GM12878 (cell line): ENCODE data around the gene RAD51B. TPM values are rescaled to one million over a fixed set of nuclear protein-coding genes. Genes with fewer than 3 reads are reported as not detected.

ENCODE experiments used
- ATAC-seq: fragments of 200-7000 bp; cut with Tn5 transposase; 3 replicates; pipeline ENCODE4 v1.9.1; 2020; ENCODE audit warnings: mild to moderate bottlenecking, moderate library complexity
- BruUV-seq: library from RNA; stranded (reverse); fragments of 400-500 nt; replicated peaks from 2 replicates; lab custom pipeline; 2021; lab: Mats Ljungman, UMichigan
- CTCF ChIA-PET: fragments of 300-600 bp; sonication (Branson Sonifier 250); formaldehyde crosslinking; extraction: SDS; loops from one replicate; lab custom pipeline; 2021; ENCODE audit warnings: inconsistent platforms; lab: Yijun Ruan, JAX
- POLR2A ChIA-PET: fragments of 350-600 bp; formaldehyde crosslinking; extraction: SDS; loops from one replicate; lab custom pipeline; 2021; ENCODE audit warnings: inconsistent platforms; lab: Charles Lee
- RAD21 ChIA-PET: fragments of 300-600 bp; sonication (Branson Sonifier 250); formaldehyde crosslinking; loops from one replicate; lab custom pipeline; 2023; ENCODE audit warnings: antibody characterized with exemption; ENCODE audit not compliant: unreplicated experiment; lab: Charles Lee
- SMC1A ChIA-PET: fragments of 300-600 bp; sonication (Branson Sonifier 250); formaldehyde crosslinking; loops from one replicate; lab custom pipeline; 2023; ENCODE audit not compliant: unreplicated experiment, uncharacterized antibody; lab: Charles Lee
- DNase-seq: peaks from one replicate; pipeline ENCODE4 v3.0.0-alpha.2; 2011; ENCODE audit warnings: low read depth, low spot score
- FAIRE-seq: peaks from 3 replicates; lab custom pipeline; 2011; peaks lifted over from hg19 to GRCh38; lab: Jason Lieb, UNC
- H2AFZ ChIP-seq: 2 replicates; pipeline ENCODE4 v1.6.0; 2011; ENCODE audit warnings: low read depth, low read length, control low read depth; ENCODE audit not compliant: control insufficient read depth
- H3K27ac ChIP-seq: 2 replicates; pipeline ENCODE4 v1.5.1; 2011; ENCODE audit warnings: control low read depth; ENCODE audit not compliant: control insufficient read depth, insufficient read depth
- H3K27me3 ChIP-seq, 2 experiments: replicated peaks in 1 of 2; 2 replicates each; pipeline versions ENCODE4 v1.6.0 to v1.6.1; 2011; ENCODE audit warnings: low read length in 1 of 2; ENCODE audit not compliant: control insufficient read depth in 2 of 2, insufficient read depth in 2 of 2
- H3K36me3 ChIP-seq, 2 experiments: 2 replicates each; pipeline ENCODE4 v1.5.1; 2011; ENCODE audit warnings: low read length in 1 of 2; ENCODE audit not compliant: control insufficient read depth in 2 of 2, insufficient read depth in 2 of 2
- H3K4me1 ChIP-seq: 2 replicates; pipeline ENCODE4 v1.6.1; 2011; ENCODE audit warnings: mild to moderate bottlenecking, low read length, moderate library complexity, mixed read lengths; ENCODE audit not compliant: control insufficient read depth, insufficient read depth
- H3K4me2 ChIP-seq: 2 replicates; pipeline ENCODE4 v1.6.0; 2011; ENCODE audit warnings: control low read depth; ENCODE audit not compliant: control insufficient read depth, insufficient read depth
- H3K4me3 ChIP-seq: fragments of 200-600 bp; sonication (generic); 2 replicates; pipeline ENCODE4 v1.5.1; 2016
- H3K79me2 ChIP-seq: 2 replicates; pipeline ENCODE4 v1.6.0; 2011; ENCODE audit warnings: low read length; ENCODE audit not compliant: control insufficient read depth, insufficient read depth
- H3K9ac ChIP-seq: 2 replicates; pipeline ENCODE4 v1.8.0; 2011; ENCODE audit warnings: low read length, control low read depth, mixed read lengths; ENCODE audit not compliant: control insufficient read depth, insufficient read depth
- H3K9me3 ChIP-seq: replicated peaks from 3 replicates; pipeline ENCODE4 v1.5.1; 2011; ENCODE audit warnings: mild to moderate bottlenecking, low read length; ENCODE audit not compliant: control insufficient read depth, insufficient read depth
- H4K20me1 ChIP-seq: 2 replicates; pipeline ENCODE4 v1.6.0; 2011; ENCODE audit not compliant: control insufficient read depth, insufficient read depth
- BMI1 ChIP-seq: fragments of 450-650 bp; IDR thresholded peaks from 2 replicates; pipeline ENCODE4 v1.6.1; 2016; ENCODE audit warnings: mild to moderate bottlenecking, moderate library complexity, borderline replicate concordance
- CBFB ChIP-seq: IDR thresholded peaks from 2 replicates; pipeline ENCODE4 v1.6.1; 2016; ENCODE audit warnings: antibody characterized with exemption, low read depth
- CBX5 ChIP-seq: sonication (generic); IDR thresholded peaks from 2 replicates; pipeline ENCODE4 v1.6.1; 2016; ENCODE audit warnings: low read depth, moderate library complexity, mild to moderate bottlenecking, inconsistent platforms
- E2F4 ChIP-seq: IDR thresholded peaks from 2 replicates; pipeline ENCODE4 v1.6.1; 2012; ENCODE audit warnings: low read depth, low read length, improper control_type of control experiment
- GATAD2B ChIP-seq: fragments of 450-650 bp; conservative IDR thresholded peaks from 2 replicates; pipeline ENCODE4 v1.6.1; 2017; ENCODE audit warnings: low read depth, mild to moderate bottlenecking, moderate library complexity
- KDM1A ChIP-seq: fragments of 200-600 bp; sonication (generic); IDR thresholded peaks from 2 replicates; pipeline ENCODE4 v1.6.1; 2016; ENCODE audit warnings: borderline replicate concordance
- MTA3 ChIP-seq: IDR thresholded peaks from 2 replicates; pipeline ENCODE4 v1.6.1; 2012; ENCODE audit warnings: low read length, inconsistent platforms, borderline replicate concordance
- NFIC ChIP-seq: IDR thresholded peaks from 2 replicates; pipeline ENCODE4 v1.6.1; 2012; ENCODE audit warnings: low read depth, mild to moderate bottlenecking, inconsistent platforms, low read length, moderate library complexity
- NR2F1 ChIP-seq: fragments of 450-650 bp; conservative IDR thresholded peaks from 2 replicates; pipeline ENCODE4 v1.6.1; 2017; ENCODE audit warnings: mild to moderate bottlenecking
- WGBS: methylation state at CpG from one replicate; pipeline ENCODE4 v1.1.6; 2016; ENCODE audit warnings: low lambda C conversion rate; ENCODE audit not compliant: insufficient replicate concordance, insufficient coverage; ENCODE audit errors: missing lambda C conversion rate; 5-methylcytosine and 5-hydroxymethylcytosine counted together
- in situ Hi-C: fragments of 300-500 bp; cut with MboI; formaldehyde crosslinking; loops from 9 replicates; pipeline ENCODE4 v1.14.3; 2018; ENCODE audit warnings: mixed read lengths
- intact Hi-C: fragments of 100-400 bp; cut with micrococcal nuclease; formaldehyde crosslinking; loops from one replicate; pipeline ENCODE4 v1.14.2; 2022; ENCODE audit not compliant: unreplicated experiment
- polyA plus RNA-seq, 11 experiments: library from polyadenylated mRNA; depleted of rRNA in 4 of 11; unstranded in 6 of 11; stranded (reverse) in 5 of 11; fragments of >200 nt; fragmentation: Nextera tagmentation in 4 of 11; fragmentation: Illumina TruSeq in 1 of 11; extraction: Ambion mirVana in 4 of 11; extraction: Trizol in 1 of 11; gene quantifications; 1 replicate in 1 of 11; 2 replicates in 10 of 11; pipeline versions ENCODE4 v1.2.1 to v1.2.3, GENCODE V29; 2011 to 2016; ENCODE audit warnings: inconsistent platforms in 2 of 11, missing spikeins in 2 of 11, low read depth in 1 of 11
- total RNA-seq, 4 experiments: library from RNA; depleted of rRNA in 3 of 4; stranded (reverse); fragments of >200 nt in 3 of 4; fragmentation: Illumina TruSeq in 1 of 4; extraction: Trizol in 1 of 4; gene quantifications; 2 replicates each; pipeline versions ENCODE4 v1.2.1 to v1.2.3, GENCODE V29; 2013 to 2021
- TF ChIP-seq, protein P1 (sequence below): IDR thresholded peaks from 2 replicates; pipeline ENCODE4 v1.6.1; 2011; ENCODE audit warnings: mild to moderate bottlenecking, low read depth, low read length, moderate library complexity; ENCODE audit not compliant: insufficient replicate concordance
- TF ChIP-seq, protein P2 (sequence below): IDR thresholded peaks from 2 replicates; pipeline ENCODE4 v1.6.1; 2011; ENCODE audit warnings: low read depth, low read length, improper control_type of control experiment, borderline replicate concordance

The RAD51B gene
- total and polyA plus RNA-seq, 10 of the 15 experiments (the other 5 are each of a cell fraction or from before 2014, with no cell fraction given), result 9.8 to 26.8 (median 21.3) TPM

DNA sequence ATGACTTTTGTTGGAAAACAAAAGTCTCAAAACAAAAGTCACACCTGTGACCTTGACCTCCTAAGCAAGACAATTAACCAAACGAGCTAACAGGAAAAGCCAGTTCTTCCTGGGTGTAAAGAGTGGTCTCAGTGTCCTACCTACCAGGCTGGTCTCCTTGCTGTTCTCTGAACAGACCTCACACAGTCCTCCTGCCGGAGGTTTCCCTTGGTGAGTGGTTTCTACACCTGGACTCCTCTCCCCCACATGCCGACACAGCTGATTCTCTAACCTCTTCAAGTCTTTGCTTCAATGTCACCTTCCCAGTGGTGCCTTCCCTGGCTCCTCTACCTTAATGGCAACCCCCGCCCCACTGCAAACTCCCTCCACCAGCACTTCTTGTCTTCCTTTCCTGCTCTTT is 734.7 kb downstream of the RAD51B start:
- no peak overlapping the region for H2AFZ ChIP-seq
- no peak for ATAC-seq
- WGBS, result 69% methylated on average over 4 of the region's 4 CpGs
- no peak overlapping the region for H3K4me2 ChIP-seq
- BruUV-seq, result no TSS peak
- intact Hi-C loops (no loop called here), in situ Hi-C loops (no loop called here)
- H3K9me3 ChIP-seq, result no peaks in the 10 kb centered on the region
- H3K27ac ChIP-seq, result no peak overlapping the region
- no peak for FAIRE-seq
- SMC1A ChIA-PET, result interaction anchor here (0.8 to 1.3 kb wide), 3 partner anchors 14 to 234 kb away, joined by 3 to 4 read pairs (median 3); no protein-coding TSS in a partner anchor
- no peaks in the 10 kb centered on the region for H3K36me3 ChIP-seq
- no peaks in the 10 kb centered on the region for H4K20me1 ChIP-seq
- no peaks in the 10 kb centered on the region for H3K27me3 ChIP-seq
- POLR2A ChIA-PET, result interaction anchor here (0.6 to 1.0 kb wide), 2 partner anchors 19 to 316 kb away, joined by 4 to 10 read pairs; no protein-coding TSS in a partner anchor
- DNase-seq, result no peak
- RAD21 ChIA-PET, result interaction anchor here (1.2 kb wide), 1 partner anchor 67 kb away, joined by 4 read pairs; no protein-coding TSS in a partner anchor
- TF ChIP-seq NR2F1, result 0 out of 2 replicates have a peak, but pooled peaks have one; percentile 17
- TF ChIP-seq E2F4, result no peak
- no peak overlapping the region for H3K9ac ChIP-seq
- H3K79me2 ChIP-seq, result no peaks in the 10 kb centered on the region
- no peaks in the 10 kb centered on the region for H3K4me1 ChIP-seq
- no peak overlapping the region for H3K4me3 ChIP-seq
- CTCF ChIA-PET, result interaction anchor here (1.0 kb wide), 1 partner anchor 18 kb away, joined by 3 read pairs; no protein-coding TSS in a partner anchor

- H4K20me1 ChIP-seq, result no peaks in the 10 kb centered on the region
- no peaks in the 10 kb centered on the region for H3K79me2 ChIP-seq
- H3K4me3 ChIP-seq, result no peak overlapping the region
- H3K9me3 ChIP-seq, result no peaks in the 10 kb centered on the region
- H3K27ac ChIP-seq, result no peak overlapping the region
- no peak for DNase-seq
- H3K4me2 ChIP-seq, result no peak overlapping the region
- 49% methylated on average over 4 of the region's 4 CpGs for WGBS
- ChIA-PET POLR2A (no interaction called here), RAD21 (no interaction called here), SMC1A (no interaction called here), CTCF (no interaction called here)
- no peaks in the 10 kb centered on the region for H3K4me1 ChIP-seq
- in situ Hi-C loops (no loop called here), intact Hi-C loops (no loop called here)
- H3K27me3 ChIP-seq, result no peaks in the 10 kb centered on the region
- no peak overlapping the region for H3K9ac ChIP-seq
- no peak overlapping the region for H2AFZ ChIP-seq
- H3K36me3 ChIP-seq, result no peaks in the 10 kb centered on the region
- FAIRE-seq, result no peak
- no TSS peak for BruUV-seq
- ATAC-seq, result no peak
- TF ChIP-seq, protein P1, sequence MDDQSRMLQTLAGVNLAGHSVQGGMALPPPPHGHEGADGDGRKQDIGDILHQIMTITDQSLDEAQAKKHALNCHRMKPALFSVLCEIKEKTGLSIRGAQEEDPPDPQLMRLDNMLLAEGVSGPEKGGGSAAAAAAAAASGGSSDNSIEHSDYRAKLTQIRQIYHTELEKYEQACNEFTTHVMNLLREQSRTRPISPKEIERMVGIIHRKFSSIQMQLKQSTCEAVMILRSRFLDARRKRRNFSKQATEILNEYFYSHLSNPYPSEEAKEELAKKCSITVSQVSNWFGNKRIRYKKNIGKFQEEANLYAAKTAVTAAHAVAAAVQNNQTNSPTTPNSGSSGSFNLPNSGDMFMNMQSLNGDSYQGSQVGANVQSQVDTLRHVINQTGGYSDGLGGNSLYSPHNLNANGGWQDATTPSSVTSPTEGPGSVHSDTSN, result no peak
- no peak for TF ChIP-seq GATAD2B
- TF ChIP-seq, protein P2, sequence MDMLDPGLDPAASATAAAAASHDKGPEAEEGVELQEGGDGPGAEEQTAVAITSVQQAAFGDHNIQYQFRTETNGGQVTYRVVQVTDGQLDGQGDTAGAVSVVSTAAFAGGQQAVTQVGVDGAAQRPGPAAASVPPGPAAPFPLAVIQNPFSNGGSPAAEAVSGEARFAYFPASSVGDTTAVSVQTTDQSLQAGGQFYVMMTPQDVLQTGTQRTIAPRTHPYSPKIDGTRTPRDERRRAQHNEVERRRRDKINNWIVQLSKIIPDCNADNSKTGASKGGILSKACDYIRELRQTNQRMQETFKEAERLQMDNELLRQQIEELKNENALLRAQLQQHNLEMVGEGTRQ, result no peak
- no peak for TF ChIP-seq KDM1A
- no peak for TF ChIP-seq NFIC
- no peak for TF ChIP-seq MTA3
- TF ChIP-seq CBFB, result no peak
- no peak for TF ChIP-seq CBX5
- TF ChIP-seq BMI1, result no peak
Observed at GRCh38 chr14:68556253-68556652, 736.7 kb downstream of the RAD51B start.
